Measurements from ENCODE around the gene PATE1.

- TF ChIP-seq ATF3 (CRISPR knock-in tag; conservative IDR thresholded peaks at IDR 0.05) (no peak), ZNF671 (CRISPR knock-in tag; IDR thresholded peaks at IDR 0.05) (no peak), JAZF1 (CRISPR knock-in tag; IDR thresholded peaks at IDR 0.05) (no peak), NR2C2 (CRISPR knock-in tag; IDR thresholded peaks at IDR 0.05) (no peak), NFYB (CRISPR knock-in tag; conservative IDR thresholded peaks at IDR 0.05; ENCODE audit: low read depth) (no peak)
- TF ChIP-seq, protein P1, sequence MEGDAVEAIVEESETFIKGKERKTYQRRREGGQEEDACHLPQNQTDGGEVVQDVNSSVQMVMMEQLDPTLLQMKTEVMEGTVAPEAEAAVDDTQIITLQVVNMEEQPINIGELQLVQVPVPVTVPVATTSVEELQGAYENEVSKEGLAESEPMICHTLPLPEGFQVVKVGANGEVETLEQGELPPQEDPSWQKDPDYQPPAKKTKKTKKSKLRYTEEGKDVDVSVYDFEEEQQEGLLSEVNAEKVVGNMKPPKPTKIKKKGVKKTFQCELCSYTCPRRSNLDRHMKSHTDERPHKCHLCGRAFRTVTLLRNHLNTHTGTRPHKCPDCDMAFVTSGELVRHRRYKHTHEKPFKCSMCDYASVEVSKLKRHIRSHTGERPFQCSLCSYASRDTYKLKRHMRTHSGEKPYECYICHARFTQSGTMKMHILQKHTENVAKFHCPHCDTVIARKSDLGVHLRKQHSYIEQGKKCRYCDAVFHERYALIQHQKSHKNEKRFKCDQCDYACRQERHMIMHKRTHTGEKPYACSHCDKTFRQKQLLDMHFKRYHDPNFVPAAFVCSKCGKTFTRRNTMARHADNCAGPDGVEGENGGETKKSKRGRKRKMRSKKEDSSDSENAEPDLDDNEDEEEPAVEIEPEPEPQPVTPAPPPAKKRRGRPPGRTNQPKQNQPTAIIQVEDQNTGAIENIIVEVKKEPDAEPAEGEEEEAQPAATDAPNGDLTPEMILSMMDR (IDR thresholded peaks at IDR 0.05): no peak
Measured at GRCh38 chr11:125778728-125779127, 32.6 kb downstream of the PATE1 start, which contains the start of gene PATE2.
